HG03469 (cell line): Measurements from ENCODE around the gene DISP1.
"Not testable (repeated sequence)": the region's sequence is repeated elsewhere in the genome, so short reads cannot be mapped to it uniquely, and the experiment has no call there.

ENCODE experiments used
- ATAC-seq: cut with Tn5 transposase; IDR thresholded peaks from one replicate; pipeline ENCODE4 v1.9.1; 2021; ENCODE audit warnings: mild to moderate bottlenecking, moderate library complexity, moderate number of reproducible peaks; ENCODE audit not compliant: unreplicated experiment

Gene DISP1

GRCh38 chr1:222850550-222850949, 35.7 kb downstream of the DISP1 start:
- not testable (repeated sequence) for ATAC-seq

DNA sequence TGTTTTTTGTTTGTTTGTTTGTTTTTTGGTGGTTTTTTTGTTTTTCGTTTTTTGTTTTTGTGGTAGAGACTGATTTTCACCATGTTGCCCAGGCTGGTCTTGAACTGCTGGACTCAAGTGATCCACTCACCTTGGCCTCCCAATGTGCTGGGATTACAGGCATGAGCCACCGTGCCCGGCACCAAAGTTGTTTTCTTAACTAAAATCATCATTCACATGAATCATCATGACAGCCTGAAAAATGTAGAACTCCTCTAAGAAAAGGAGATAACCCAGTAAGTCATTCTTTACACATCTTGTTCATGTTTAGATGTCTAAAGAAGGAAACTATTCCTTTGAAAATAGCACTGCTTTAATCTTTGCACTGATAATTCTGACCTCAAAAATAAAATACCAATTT, 37.5 kb downstream of the DISP1 start:
- ATAC-seq, result no peak

DNA sequence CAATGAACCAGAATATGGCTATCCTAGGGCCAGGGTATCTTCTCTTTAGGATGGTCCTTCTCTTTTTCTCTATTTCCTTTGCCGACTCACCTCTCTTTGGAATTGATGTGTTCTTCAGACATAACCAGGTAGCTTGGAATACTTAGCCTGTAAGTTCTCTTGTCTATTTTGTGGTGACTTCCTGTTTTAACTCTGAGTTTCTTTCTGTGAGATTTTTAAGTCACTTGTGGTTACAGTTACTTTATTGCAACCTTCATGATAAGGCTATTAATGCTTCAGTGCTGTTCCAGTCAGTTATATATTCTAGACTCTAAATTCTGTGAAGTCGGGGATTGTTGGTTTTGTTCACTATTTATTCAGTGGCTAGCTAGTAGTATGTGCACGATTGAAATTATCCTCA, 46.2 kb downstream of the DISP1 start:
- no peak for ATAC-seq
